Upper lobe of left lung (tissue), 6 donors: ENCODE measurements around the gene TRAPPC3. TPM values are rescaled to one million over a fixed set of nuclear protein-coding genes. Genes with fewer than 3 reads are reported as not detected.

Experiments used
- ATAC-seq, 2 donors: fragments of 200-7000 bp; cut with Tn5 transposase; one replicate each; pipeline ENCODE4 v1.9.1; 2022; ENCODE audit warnings: mild to moderate bottlenecking in 2 of 2, moderate library complexity in 2 of 2; ENCODE audit not compliant: low FRiP score in 2 of 2
- DNase-seq, 2 donors: peaks; one replicate each; pipeline ENCODE4 v3.0.0-alpha.2; 2019 to 2020
- H3K27ac ChIP-seq, 4 donors: fragments of 200-600 bp; sonication (generic); one replicate each; pipeline ENCODE4 v1.5.1; 2016 to 2019
- H3K27me3 ChIP-seq, 4 donors: fragments of 200-600 bp; sonication (generic); one replicate each; pipeline ENCODE4 v1.5.1; 2017 to 2019
- H3K36me3 ChIP-seq, 4 donors: fragments of 200-600 bp; sonication (generic); one replicate each; pipeline ENCODE4 v1.5.1; 2016 to 2019
- H3K4me1 ChIP-seq, 4 donors: fragments of 200-600 bp; sonication (generic); one replicate each; pipeline ENCODE4 v1.5.1; 2018 to 2019
- H3K4me3 ChIP-seq, 4 donors: fragments of 200-600 bp; sonication (generic); one replicate each; pipeline ENCODE4 v1.5.1; 2017 to 2019; ENCODE audit warnings: mild to moderate bottlenecking in 2 of 4, moderate library complexity in 1 of 4
- H3K9me3 ChIP-seq, 4 donors: fragments of 200-600 bp; sonication (generic); one replicate each; pipeline ENCODE4 v1.5.1; 2018 to 2019
- CTCF ChIP-seq, 6 experiments: fragments of 450-650 bp in 4 of 6; fragments of 200-600 bp in 2 of 6; sonication (generic) in 2 of 6; IDR thresholded peaks; one replicate each; pipeline ENCODE4 v1.5.1; 2016 to 2019; ENCODE audit warnings: antibody characterized with exemption in 6 of 6
- EP300 ChIP-seq, 4 donors: sonication (generic); formaldehyde crosslinking; IDR thresholded peaks; one replicate each; pipeline ENCODE4 v1.5.1; 2017; ENCODE audit warnings: antibody characterized with exemption in 4 of 4, control low read depth in 2 of 4
- POLR2A ChIP-seq, 4 donors: fragments of 450-650 bp; IDR thresholded peaks; one replicate each; pipeline ENCODE4 v1.5.1; 2016 to 2017; ENCODE audit warnings: antibody characterized with exemption in 4 of 4, mild to moderate bottlenecking in 2 of 4
- POLR2AphosphoS5 ChIP-seq, 2 donors: sonication (generic); formaldehyde crosslinking; IDR thresholded peaks; one replicate each; pipeline ENCODE4 v1.5.1; 2017; ENCODE audit warnings: antibody characterized with exemption in 2 of 2
- WGBS, 2 donors: methylation state at CpG; one replicate each; pipeline ENCODE4 v1.1.5; 2017 to 2018; 5-methylcytosine and 5-hydroxymethylcytosine counted together
- total RNA-seq, 6 donors: library from RNA; depleted of rRNA in 4 of 6; stranded (reverse); fragments of >200 nt in 4 of 6; gene quantifications; one replicate each; pipeline versions ENCODE4 v1.1.0 to v1.2.1, GENCODE V29; 2016 to 2021
- donor health status: DM: no; HTN: no; CAD: no; lungs with moderate emphysema.
- donor health status: DM: no; HTN: yes; CAD: no; lungs with severe emphysema.

TRAPPC3 gene
- total RNA-seq, 6 donors from 2014 or later = 65.8 to 120 (median 75.5) TPM

GRCh38 chr1:36172017-36172747 lies 22.9 kb upstream of the TRAPPC3 start:
- TF ChIP-seq POLR2A (IDR thresholded peaks at IDR 0.05) (no peak), EP300 (IDR thresholded peaks at IDR 0.05) (no peak)
- H3K4me1 ChIP-seq = peaks cover 6 to 38% (median 11%) of the 10 kb centered on the region in 4 donors
- ATAC-seq (no peak), DNase-seq (peak in 1 of 2 donors; percentile 79)
- no peaks in the 10 kb centered on the region for H3K27me3 ChIP-seq
- no peak overlapping the region for H3K4me3 ChIP-seq
- peaks cover 44 to 91% (median 70%) of the 10 kb centered on the region in 4 donors for H3K36me3 ChIP-seq
- 97 to 98% methylated on average over 21 of the region's 21 CpGs for WGBS, 2 donors
- H3K9me3 ChIP-seq = no peaks in the 10 kb centered on the region
- H3K27ac ChIP-seq = no peak overlapping the region

DNA sequence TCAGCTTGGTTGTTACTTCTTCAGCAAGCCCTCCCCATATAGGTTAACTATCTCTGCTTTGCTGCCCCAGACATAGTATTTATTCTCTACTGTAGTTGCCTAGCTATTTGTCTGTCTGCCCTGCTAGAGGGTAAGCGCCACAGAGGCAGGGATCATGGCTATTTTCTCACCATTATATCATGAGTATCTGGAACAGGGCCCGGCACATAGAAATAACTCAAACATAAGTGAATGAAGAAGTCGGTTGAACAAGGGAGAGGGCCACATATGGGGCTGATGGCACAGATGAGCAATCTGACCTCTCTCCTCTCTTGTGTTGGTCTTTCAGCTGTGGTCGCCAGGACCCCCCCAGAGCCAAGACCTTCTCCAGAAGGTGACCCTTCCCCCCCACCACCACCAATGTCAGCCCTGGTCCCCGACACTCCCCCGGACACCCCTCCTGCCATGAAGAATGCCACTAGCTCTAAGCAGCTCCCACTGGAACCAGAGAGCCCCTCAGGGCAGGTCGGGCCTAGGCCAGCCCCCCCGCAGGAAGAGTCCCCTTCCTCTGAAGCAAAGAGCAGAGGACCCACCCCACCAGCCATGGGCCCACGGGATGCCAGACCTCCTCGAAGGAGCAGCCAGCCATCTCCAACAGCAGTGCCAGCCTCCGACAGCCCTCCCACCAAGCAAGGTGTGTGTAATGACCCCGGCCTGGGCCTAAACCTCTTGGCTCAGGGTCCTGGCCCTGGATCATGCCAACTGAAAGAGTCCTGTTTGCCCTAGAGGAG lies 21.5 kb upstream of the TRAPPC3 start:
- 85 to 91% methylated on average over 4 to 10 of the region's 12 CpGs for WGBS, 2 donors

GRCh38 chr1:36168514-36168913 lies 19.2 kb upstream of the TRAPPC3 start:
- Histone ChIP-seq H3K4me3 (no peak overlapping the region), H3K9me3 (no peaks in the 10 kb centered on the region), H3K4me1 (peaks cover 10 to 52% (median 26%) of the 10 kb centered on the region in 4 donors), H3K27ac (no peak overlapping the region), H3K36me3 (peaks cover 20 to 61% (median 37%) of the 10 kb centered on the region in 4 donors), H3K27me3 (no peaks in the 10 kb centered on the region)
- DNase-seq (no peak), ATAC-seq (no peak)
- TF ChIP-seq EP300 (IDR thresholded peaks at IDR 0.05) (no peak), CTCF (IDR thresholded peaks at IDR 0.05) (no peak), POLR2AphosphoS5 (IDR thresholded peaks at IDR 0.05) (no peak), POLR2A (IDR thresholded peaks at IDR 0.05) (no peak)
- WGBS, 2 donors = 83 to 91% methylated on average over 3 of the region's 3 CpGs

More for the DNA sequence above, 21.5 kb upstream of the TRAPPC3 start:
- no peak for DNase-seq
- no peak for ATAC-seq
- Histone ChIP-seq H3K36me3 (peaks cover 36 to 81% (median 58%) of the 10 kb centered on the region in 4 donors), H3K9me3 (no peaks in the 10 kb centered on the region), H3K4me3 (no peak overlapping the region), H3K4me1 (peaks cover 10 to 51% (median 17%) of the 10 kb centered on the region in 4 donors), H3K27me3 (no peaks in the 10 kb centered on the region), H3K27ac (no peak overlapping the region)
- no peak for TF ChIP-seq CTCF (IDR thresholded peaks at IDR 0.05)
- TF ChIP-seq POLR2A (IDR thresholded peaks at IDR 0.05) = no peak

GRCh38 chr1:36166938-36167905 lies 17.9 kb upstream of the TRAPPC3 start:
- Histone ChIP-seq H3K4me1 (peaks cover 23 to 65% (median 39%) of the 10 kb centered on the region in 4 donors), H3K36me3 (peaks cover 10 to 48% (median 24%) of the 10 kb centered on the region in 4 donors), H3K27ac (peak overlapping the region in 1 of 4 donors; percentile 1), H3K9me3 (no peaks in the 10 kb centered on the region), H3K4me3 (no peak overlapping the region), H3K27me3 (no peaks in the 10 kb centered on the region)
- ATAC-seq (peak in 1 of 2 donors; percentile 15), DNase-seq (no peak)
- TF ChIP-seq POLR2AphosphoS5 (IDR thresholded peaks at IDR 0.05) (no peak), EP300 (IDR thresholded peaks at IDR 0.05) (no peak), POLR2A (IDR thresholded peaks at IDR 0.05) (no peak), CTCF (IDR thresholded peaks at IDR 0.05) (no peak)
- WGBS, 2 donors = 82 to 90% methylated on average over 14 to 15 of the region's 15 CpGs
